Karpas-422 (cell line): ENCODE results near the gene CCBE1. TPM values are rescaled to one million over a fixed set of nuclear protein-coding genes. Genes with fewer than 3 reads are reported as not detected.

Experiments used
- DNase-seq: peaks from one replicate; pipeline ENCODE4 v3.0.0-alpha.2; 2015
- H2AFZ ChIP-seq: fragments of 200-600 bp; sonication (generic); 2 replicates; pipeline ENCODE4 v1.6.1; 2014; ENCODE audit warnings: antibody characterized with exemption, low read length, mixed read lengths
- H3K27ac ChIP-seq: fragments of 200-600 bp; sonication (generic); 2 replicates; pipeline ENCODE4 v1.5.1; 2014; ENCODE audit warnings: mild to moderate bottlenecking, low read length, moderate library complexity
- H3K27me3 ChIP-seq: fragments of 200-600 bp; sonication (generic); 2 replicates; pipeline ENCODE4 v1.6.1; 2014; ENCODE audit warnings: low read length, mixed read lengths
- H3K36me3 ChIP-seq: fragments of 200-600 bp; sonication (generic); 2 replicates; pipeline ENCODE4 v1.6.1; 2014; ENCODE audit warnings: low read length, mixed read lengths; ENCODE audit not compliant: insufficient read depth
- H3K4me1 ChIP-seq: fragments of 200-600 bp; sonication (generic); 2 replicates; pipeline ENCODE4 v1.6.1; 2014; ENCODE audit warnings: mild to moderate bottlenecking, low read length, mixed read lengths
- H3K4me2 ChIP-seq: fragments of 200-600 bp; sonication (generic); 2 replicates; pipeline ENCODE4 v1.6.1; 2014; ENCODE audit warnings: low read length, low read depth, mild to moderate bottlenecking; ENCODE audit not compliant: poor library complexity, severe bottlenecking
- H3K4me3 ChIP-seq: fragments of 200-600 bp; sonication (generic); 2 replicates; pipeline ENCODE4 v1.5.1; 2014; ENCODE audit warnings: mild to moderate bottlenecking, antibody characterized with exemption, low read length, mixed read lengths
- H3K79me2 ChIP-seq: fragments of 200-600 bp; sonication (generic); 2 replicates; pipeline ENCODE4 v1.6.1; 2014; ENCODE audit warnings: mild to moderate bottlenecking, low read length, mixed read lengths
- H3K9ac ChIP-seq: fragments of 200-600 bp; sonication (generic); 2 replicates; pipeline ENCODE4 v1.6.0; 2014; ENCODE audit warnings: low read length
- H3K9me2 ChIP-seq: fragments of 200-600 bp; sonication (generic), shearing (Covaris generic); replicated peaks from 2 replicates; pipeline ENCODE4 v1.6.0; 2014; ENCODE audit warnings: mild to moderate bottlenecking, low read length, moderate library complexity; ENCODE audit not compliant: insufficient read depth
- H3K9me3 ChIP-seq: fragments of 300-700, 200-600 bp; sonication (generic); 2 replicates; pipeline ENCODE4 v1.6.1; 2014; ENCODE audit warnings: low read length, mixed read lengths
- H4K20me1 ChIP-seq: fragments of 200-600 bp; sonication (generic); 2 replicates; pipeline ENCODE4 v1.6.1; 2014; ENCODE audit warnings: mild to moderate bottlenecking, antibody characterized with exemption, low read length, low read depth; ENCODE audit not compliant: insufficient read depth
- total RNA-seq: library from RNA; depleted of rRNA; stranded (reverse); fragments of >200 nt; shearing (Covaris generic); gene quantifications from 2 replicates; pipeline ENCODE4 v1.2.3, GENCODE V29; 2014; ENCODE audit warnings: low replicate concordance

CCBE1 gene
- total RNA-seq, 1 experiment from 2014 or later, result not detected

GRCh38 chr18:59639821-59640220 lies 57.4 kb downstream of the CCBE1 start:
- Histone ChIP-seq H3K79me2 (no peaks in the 10 kb centered on the region), H3K9me3 (no peaks in the 10 kb centered on the region), H3K9me2 (no peaks in the 10 kb centered on the region), H2AFZ (no peak overlapping the region), H3K9ac (no peak overlapping the region), H3K4me3 (no peak overlapping the region), H3K27me3 (no peaks in the 10 kb centered on the region), H3K36me3 (no peaks in the 10 kb centered on the region), H3K4me2 (no peak overlapping the region), H4K20me1 (no peaks in the 10 kb centered on the region), H3K27ac (no peak overlapping the region), H3K4me1 (no peaks in the 10 kb centered on the region)
- no peak for DNase-seq

GRCh38 chr18:59639136-59639535 lies 58.1 kb downstream of the CCBE1 start:
- no peak overlapping the region for H3K4me3 ChIP-seq
- H3K36me3 ChIP-seq, result no peaks in the 10 kb centered on the region
- no peak overlapping the region for H3K27ac ChIP-seq
- no peaks in the 10 kb centered on the region for H3K4me1 ChIP-seq
- no peaks in the 10 kb centered on the region for H3K79me2 ChIP-seq
- DNase-seq, result no peak
- no peak overlapping the region for H3K4me2 ChIP-seq
- H2AFZ ChIP-seq, result no peak overlapping the region
- no peak overlapping the region for H3K9ac ChIP-seq
- no peaks in the 10 kb centered on the region for H3K27me3 ChIP-seq
- H4K20me1 ChIP-seq, result no peaks in the 10 kb centered on the region
- H3K9me3 ChIP-seq, result no peaks in the 10 kb centered on the region
- no peaks in the 10 kb centered on the region for H3K9me2 ChIP-seq

GRCh38 chr18:59633961-59634485 lies 63.2 kb downstream of the CCBE1 start:
- Histone ChIP-seq H4K20me1 (no peaks in the 10 kb centered on the region), H3K4me2 (no peak overlapping the region), H3K27ac (no peak overlapping the region), H3K9me2 (no peaks in the 10 kb centered on the region), H3K27me3 (no peaks in the 10 kb centered on the region; the same call in 1 of the 2 replicates), H3K36me3 (no peaks in the 10 kb centered on the region), H3K4me1 (no peaks in the 10 kb centered on the region), H3K9me3 (no peaks in the 10 kb centered on the region), H3K9ac (no peak overlapping the region), H3K4me3 (no peak overlapping the region), H3K79me2 (no peaks in the 10 kb centered on the region), H2AFZ (no peak overlapping the region)
- DNase-seq, result no peak

GRCh38 chr18:59633317-59633716 lies 63.9 kb downstream of the CCBE1 start:
- Histone ChIP-seq H3K4me2 (no peak overlapping the region), H4K20me1 (no peaks in the 10 kb centered on the region), H2AFZ (no peak overlapping the region), H3K9me2 (no peaks in the 10 kb centered on the region), H3K79me2 (no peaks in the 10 kb centered on the region), H3K4me1 (no peaks in the 10 kb centered on the region), H3K9ac (no peak overlapping the region), H3K27ac (no peak overlapping the region), H3K36me3 (no peaks in the 10 kb centered on the region), H3K27me3 (no peaks in the 10 kb centered on the region; the same call in 1 of the 2 replicates), H3K9me3 (no peaks in the 10 kb centered on the region), H3K4me3 (no peak overlapping the region)
- DNase-seq, result no peak

GRCh38 chr18:59631583-59632181 lies 65.5 kb downstream of the CCBE1 start:
- Histone ChIP-seq H3K27ac (no peak overlapping the region), H3K9me3 (no peaks in the 10 kb centered on the region), H3K9ac (no peak overlapping the region), H3K4me2 (no peak overlapping the region), H3K4me3 (no peak overlapping the region), H2AFZ (no peak overlapping the region), H3K27me3 (no peaks in the 10 kb centered on the region; the same call in 1 of the 2 replicates), H3K9me2 (no peaks in the 10 kb centered on the region), H3K36me3 (no peaks in the 10 kb centered on the region), H3K4me1 (no peaks in the 10 kb centered on the region), H4K20me1 (no peaks in the 10 kb centered on the region), H3K79me2 (no peaks in the 10 kb centered on the region)
- DNase-seq, result peak; percentile 62

GRCh38 chr18:59629894-59630293 lies 67.3 kb downstream of the CCBE1 start:
- Histone ChIP-seq H3K9me3 (no peaks in the 10 kb centered on the region), H4K20me1 (no peaks in the 10 kb centered on the region), H3K9me2 (no peaks in the 10 kb centered on the region), H3K4me1 (no peaks in the 10 kb centered on the region), H3K27ac (no peak overlapping the region), H3K9ac (no peak overlapping the region), H3K36me3 (no peaks in the 10 kb centered on the region), H3K4me3 (no peak overlapping the region), H3K79me2 (no peaks in the 10 kb centered on the region), H3K27me3 (no peaks in the 10 kb centered on the region; the same call in 1 of the 2 replicates), H3K4me2 (no peak overlapping the region), H2AFZ (no peak overlapping the region)
- DNase-seq, result no peak

GRCh38 chr18:59628995-59629394 lies 68.2 kb downstream of the CCBE1 start:
- no peaks in the 10 kb centered on the region for H4K20me1 ChIP-seq
- no peak overlapping the region for H3K9ac ChIP-seq
- DNase-seq, result no peak
- H3K79me2 ChIP-seq, result no peaks in the 10 kb centered on the region
- H3K27ac ChIP-seq, result no peak overlapping the region
- H3K9me3 ChIP-seq, result no peaks in the 10 kb centered on the region
- no peaks in the 10 kb centered on the region; the same call in 1 of the 2 replicates for H3K27me3 ChIP-seq
- H3K4me1 ChIP-seq, result no peaks in the 10 kb centered on the region
- no peaks in the 10 kb centered on the region for H3K9me2 ChIP-seq
- no peaks in the 10 kb centered on the region for H3K36me3 ChIP-seq
- H2AFZ ChIP-seq, result no peak overlapping the region
- no peak overlapping the region for H3K4me2 ChIP-seq
- no peak overlapping the region for H3K4me3 ChIP-seq

GRCh38 chr18:59627414-59627813 lies 69.8 kb downstream of the CCBE1 start:
- Histone ChIP-seq H2AFZ (no peak overlapping the region), H4K20me1 (no peaks in the 10 kb centered on the region), H3K9ac (no peak overlapping the region), H3K79me2 (no peaks in the 10 kb centered on the region), H3K4me2 (no peak overlapping the region), H3K4me3 (no peak overlapping the region), H3K36me3 (no peaks in the 10 kb centered on the region), H3K27ac (no peak overlapping the region), H3K27me3 (no peaks in the 10 kb centered on the region; the same call in 1 of the 2 replicates), H3K4me1 (no peaks in the 10 kb centered on the region), H3K9me3 (no peaks in the 10 kb centered on the region), H3K9me2 (no peaks in the 10 kb centered on the region)
- no peak for DNase-seq
